HG03520 (cell line): ENCODE data around the gene TRAPPC5.

ENCODE experiments used
- ATAC-seq: cut with Tn5 transposase; IDR thresholded peaks from one replicate; pipeline ENCODE4 v1.9.1; 2021; ENCODE audit warnings: mild to moderate bottlenecking, moderate library complexity; ENCODE audit not compliant: unreplicated experiment

Gene TRAPPC5

DNA sequence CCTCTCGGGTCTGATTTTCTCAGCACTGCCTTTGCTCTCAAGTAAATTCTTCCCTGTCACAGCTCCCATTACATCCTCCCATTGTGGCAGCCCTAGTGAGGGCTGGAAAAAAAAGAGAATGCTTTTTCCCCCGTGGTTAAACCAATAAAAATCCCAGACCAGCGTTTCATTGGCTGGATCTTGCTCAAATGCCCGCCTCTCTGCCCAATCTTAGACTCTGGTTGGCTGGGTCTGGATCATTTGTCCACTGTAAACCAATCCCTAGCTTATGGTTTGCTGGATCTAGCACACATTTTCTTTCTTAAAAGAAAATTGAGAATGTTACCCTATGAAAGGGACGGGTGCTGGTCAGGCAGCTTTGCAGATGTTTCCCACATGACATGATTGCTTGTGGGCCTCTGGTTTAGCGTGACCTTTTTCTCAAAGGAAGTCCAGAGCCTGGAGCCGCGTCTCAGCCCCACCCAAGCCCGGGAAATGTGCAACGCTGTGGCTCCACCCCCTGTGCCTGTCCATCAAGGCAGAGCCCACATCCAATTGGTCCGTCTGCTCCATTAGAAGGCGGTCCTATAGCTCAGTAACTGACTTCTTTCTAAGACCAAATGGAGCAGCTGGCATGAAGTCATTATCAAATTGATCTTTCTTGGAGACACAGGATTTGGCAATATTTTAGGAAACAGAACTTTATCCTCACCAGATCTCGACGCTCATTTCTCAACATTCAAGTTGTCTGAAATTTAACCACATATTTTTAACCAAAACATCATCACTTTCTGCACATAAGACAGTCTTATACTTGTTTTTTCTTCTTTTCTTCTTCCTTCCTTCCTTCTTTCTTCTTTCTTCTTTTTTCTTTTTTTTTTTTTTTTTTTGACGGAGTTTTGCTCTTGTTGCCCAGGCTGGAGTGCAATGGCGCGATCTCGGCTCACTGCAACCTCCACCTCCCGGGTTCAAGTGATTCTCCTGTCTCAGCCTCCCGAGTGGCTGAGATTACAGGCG is 6.3 kb upstream of the TRAPPC5 start:
- no peak for ATAC-seq

DNA sequence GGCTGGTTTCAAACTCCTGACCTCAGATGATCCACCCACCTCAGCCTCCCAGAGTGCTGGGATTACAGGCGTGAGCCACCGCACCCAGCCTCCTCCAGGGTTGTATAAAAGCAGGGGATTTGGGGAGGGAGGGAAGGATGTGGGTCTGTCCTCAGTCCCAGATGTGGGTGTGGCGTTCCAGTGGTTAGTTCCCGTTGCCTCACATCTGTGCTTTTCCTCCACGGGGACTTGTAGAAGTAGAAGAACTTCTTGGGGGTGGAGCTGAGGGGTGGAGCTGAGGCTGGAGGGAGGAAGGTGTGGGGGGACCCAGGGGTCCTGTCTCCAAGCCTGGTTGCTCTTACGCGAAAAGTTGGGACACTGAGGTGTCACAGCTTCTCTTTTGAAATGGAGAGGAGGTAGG is 4.3 kb upstream of the TRAPPC5 start:
- ATAC-seq: no peak

DNA sequence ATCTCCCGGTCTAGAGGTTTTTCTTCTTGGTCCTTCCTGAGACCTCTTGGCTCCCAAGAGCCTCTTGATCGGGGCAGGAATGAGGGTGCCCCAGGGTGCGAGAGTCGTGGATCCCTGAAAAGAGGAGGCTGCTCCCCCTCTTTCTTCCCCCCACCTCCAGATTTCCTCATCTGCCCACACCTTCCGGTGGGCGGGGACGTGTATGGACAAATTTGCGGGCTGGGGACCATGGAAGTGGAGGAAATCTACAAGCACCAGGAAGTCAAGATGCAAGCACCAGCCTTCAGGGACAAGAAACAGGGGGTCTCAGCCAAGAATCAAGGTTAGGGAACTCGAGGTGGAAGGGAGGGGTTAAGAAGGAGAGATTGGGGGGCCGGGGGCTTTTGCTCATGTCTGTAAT is 3.8 kb upstream of the TRAPPC5 start, which contains the start of gene MCEMP1:
Gene MCEMP1 (plus strand): TSS at position 237 of the 400 bp plus-strand sequence. CDS start 31 bp downstream, at position 268.
- no peak for ATAC-seq

DNA sequence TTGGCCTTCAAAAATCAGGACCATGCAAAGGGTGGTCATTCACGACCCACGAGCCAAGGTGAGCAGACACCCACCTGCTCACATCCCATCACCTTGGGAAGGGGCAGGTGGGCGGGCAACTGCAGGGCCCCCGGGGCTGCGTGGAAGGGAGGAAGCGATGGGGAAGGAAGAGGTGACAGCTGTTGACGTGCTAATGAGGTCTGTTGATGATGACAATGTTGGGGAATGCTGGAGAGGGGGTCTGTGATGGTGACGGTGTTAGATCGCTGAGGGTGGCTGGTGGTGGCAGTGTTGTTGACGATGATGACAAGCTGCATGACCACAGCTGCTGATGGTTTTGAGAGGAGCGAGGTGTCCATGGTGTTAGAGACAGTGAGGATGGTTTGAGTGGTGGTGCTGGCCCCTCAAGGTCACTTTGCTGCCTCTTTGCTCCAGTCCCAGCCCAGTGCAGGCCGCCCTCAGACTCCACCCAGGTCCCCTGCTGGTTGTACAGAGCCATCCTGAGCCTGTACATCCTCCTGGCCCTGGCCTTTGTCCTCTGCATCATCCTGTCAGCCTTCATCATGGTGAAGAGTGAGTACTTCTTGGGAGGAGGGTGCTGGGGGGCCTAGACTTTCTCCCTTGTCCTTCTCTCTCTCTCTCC is 2.8 kb upstream of the TRAPPC5 start:
- no peak for ATAC-seq

DNA sequence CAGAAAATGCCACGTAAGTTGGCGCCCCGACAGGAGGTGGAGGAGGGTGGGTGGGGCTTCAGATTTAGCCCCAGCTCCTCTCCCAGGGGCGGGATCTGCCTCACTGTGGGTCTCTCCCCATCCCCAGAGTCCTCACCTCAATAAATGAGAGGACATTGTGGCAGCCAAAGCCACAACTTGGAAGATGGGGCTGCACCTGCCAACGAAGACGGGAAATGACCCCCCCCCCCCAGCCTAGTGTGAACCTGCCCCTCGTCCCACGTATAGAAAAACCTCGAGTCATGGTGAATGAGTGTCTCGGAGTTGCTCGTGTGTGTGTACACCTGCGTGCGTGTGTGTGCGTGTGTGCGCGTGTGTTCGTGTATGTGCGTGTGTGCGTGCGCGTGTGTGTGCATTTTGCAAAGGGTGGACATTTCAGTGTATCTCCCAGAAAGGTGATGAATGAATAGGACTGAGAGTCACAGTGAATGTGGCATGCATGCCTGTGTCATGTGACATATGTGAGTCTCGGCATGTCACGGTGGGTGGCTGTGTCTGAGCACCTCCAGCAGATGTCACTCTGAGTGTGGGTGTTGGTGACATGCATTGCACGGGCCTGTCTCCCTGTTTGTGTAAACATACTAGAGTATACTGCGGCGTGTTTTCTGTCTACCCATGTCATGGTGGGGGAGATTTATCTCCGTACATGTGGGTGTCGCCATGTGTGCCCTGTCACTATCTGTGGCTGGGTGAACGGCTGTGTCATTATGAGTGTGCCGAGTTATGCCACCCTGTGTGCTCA is 1.5 kb upstream of the TRAPPC5 start:
- ATAC-seq: no peak

DNA sequence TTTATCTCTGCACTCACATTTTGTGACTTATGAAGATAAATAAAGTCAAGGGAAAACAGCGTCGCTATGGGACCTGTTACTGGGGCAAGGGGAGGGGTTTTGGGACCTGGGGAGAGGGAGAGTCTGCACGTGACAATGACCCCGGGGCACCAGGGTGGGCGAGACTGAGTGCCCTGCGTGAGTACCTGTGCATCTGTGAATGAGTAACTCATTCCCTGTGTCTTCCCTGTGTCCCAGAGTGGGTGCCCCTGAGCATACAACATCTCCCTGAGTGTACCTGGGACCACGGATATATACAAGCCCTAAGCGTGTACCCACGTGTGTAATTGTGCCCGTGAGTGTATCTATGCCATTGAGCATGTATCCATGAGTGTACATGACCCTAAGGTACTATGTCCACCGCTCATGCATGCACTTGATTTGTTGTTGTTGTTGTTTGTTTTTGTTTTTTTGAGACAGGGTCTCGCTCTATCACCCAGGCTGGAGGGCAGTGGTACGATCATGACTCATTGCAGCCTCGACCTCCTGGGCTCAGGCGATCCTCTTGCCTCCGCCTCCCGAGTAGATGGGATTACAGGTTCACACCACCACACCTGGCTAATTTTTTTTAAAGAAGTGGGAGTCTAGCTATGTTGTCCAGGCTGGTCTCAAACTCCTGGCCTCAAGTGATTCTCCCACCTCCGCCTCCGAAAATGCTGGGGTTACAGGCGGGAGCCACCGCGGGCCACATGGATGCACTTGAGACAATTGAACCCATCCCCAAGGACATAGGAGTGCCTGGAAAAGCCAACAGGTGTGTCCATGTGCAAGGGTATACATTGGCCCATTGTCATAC is 645 bp upstream of the TRAPPC5 start:
- ATAC-seq: no peak

DNA sequence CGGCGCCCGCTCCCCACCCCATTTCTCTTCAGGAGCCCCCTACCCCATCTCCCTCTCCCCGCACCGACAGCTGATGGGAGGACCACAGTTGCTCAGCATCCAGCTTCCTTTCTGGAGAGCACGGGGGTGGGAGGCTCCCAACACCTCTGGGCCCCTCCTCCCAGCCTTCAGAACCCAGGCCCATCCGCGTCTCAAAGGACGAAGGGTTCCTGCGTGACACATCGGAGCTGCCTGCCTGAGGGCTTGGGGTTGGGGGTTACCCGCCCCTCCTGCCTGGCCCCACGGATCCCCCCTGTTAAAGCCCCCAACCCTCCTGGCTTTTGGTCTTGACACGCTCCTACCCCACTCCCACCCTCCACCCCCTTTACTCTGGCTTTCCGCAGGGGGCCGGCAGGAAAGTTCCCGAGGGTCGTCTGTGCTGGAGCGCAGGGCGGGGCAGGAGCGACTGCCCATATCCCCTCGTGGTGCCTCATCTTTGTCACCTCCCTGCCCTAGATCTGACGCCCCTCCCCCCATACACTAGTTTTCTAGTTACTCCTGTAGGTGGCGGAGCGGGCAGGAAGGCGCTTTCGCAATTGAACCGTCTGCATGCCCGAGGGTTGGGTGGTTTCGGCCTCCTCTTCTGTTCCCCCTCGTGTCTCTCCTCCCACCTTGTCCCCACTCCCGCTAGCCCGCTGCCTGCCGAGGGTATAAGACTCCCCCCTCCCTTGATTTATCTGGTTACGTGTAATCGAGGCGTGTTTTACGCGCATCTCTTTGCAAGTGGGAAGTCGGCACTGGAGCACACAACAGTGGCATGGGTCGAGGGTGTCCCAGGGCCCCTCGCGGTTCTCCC is 924 bp downstream of the TRAPPC5 start:
- no peak for ATAC-seq

DNA sequence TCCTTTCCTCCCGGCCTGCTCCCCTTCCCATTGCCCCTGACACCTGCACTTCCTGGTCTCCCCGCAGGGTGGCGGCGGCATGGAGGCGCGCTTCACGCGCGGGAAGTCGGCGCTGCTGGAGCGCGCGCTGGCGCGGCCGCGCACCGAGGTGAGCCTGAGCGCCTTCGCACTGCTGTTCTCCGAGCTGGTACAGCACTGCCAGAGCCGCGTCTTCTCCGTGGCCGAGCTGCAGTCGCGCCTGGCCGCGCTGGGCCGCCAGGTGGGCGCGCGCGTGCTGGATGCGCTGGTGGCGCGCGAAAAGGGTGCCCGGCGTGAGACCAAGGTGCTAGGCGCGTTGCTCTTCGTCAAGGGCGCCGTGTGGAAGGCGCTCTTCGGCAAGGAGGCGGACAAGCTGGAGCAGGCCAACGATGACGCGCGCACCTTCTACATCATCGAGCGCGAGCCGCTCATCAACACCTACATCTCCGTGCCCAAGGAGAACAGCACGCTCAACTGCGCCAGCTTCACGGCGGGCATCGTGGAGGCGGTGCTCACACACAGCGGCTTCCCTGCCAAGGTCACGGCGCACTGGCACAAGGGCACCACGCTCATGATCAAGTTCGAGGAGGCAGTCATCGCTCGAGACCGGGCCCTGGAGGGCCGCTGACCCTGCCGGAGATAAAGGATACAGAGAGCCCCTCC is 1.7 kb downstream of the TRAPPC5 start:
- ATAC-seq: no peak

DNA sequence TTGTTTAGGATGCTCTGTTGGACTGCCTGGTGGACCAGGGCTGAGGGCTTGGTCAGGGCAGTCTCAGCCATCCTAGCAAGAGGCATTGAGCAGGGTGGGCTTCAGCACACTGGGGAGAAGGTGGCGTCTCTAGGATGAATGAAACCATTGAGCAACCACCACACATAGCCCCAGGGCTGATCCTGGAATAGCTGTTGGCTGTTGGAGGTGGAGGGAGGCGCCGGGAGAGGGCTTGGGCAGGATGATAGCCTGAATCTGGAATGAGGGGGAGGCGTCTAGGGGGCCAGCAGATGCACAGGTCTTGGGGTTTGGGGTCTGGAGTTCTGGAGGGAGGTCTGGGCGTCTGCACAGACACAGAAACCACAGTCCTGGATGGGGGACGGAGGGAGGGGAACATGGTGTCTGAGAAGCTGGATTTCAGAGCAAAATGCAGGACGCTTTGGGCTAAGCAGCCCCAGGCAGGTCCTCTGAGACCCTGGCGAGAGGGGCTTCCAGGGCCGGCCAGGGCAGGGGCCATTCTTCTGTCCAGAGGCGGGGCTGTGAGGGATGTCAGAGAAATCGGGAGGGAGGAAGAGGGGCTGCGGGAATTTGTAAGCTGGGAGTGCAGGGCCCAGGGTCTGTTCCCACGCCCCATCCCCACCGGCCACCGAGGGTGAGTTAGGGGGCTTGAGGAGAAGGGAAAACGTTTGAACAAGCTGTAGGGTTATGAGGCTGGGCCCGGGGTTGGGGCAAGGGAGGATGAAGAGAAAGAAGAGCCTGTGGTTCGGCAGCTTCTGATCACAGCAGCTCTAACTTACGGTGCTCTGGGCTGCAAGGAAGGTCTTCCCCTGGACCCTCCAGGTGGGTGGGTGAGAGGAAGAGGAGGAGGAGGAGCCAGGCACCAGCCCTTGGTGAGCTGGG is 5.2 kb downstream of the TRAPPC5 start:
- ATAC-seq: no peak

DNA sequence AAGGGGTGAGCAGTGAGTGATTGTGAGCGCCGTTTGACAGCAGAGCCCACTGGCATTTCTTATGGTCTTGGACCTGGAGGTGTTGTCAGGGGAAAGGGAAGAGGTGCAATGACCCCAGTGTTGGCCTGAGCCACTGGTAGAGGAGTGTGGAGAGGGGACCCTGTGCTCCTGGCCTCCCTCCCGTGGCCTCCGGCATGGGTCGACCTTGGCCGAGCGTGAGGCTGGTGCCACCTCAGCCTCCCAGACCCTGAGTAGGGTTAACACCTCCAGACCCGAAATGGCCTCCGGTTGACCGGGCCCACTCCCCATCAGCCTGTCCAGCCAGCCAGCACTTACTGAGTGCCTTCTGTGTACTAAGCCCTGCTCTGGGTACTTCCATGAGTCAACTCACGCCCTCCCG is 6.5 kb downstream of the TRAPPC5 start:
- no peak for ATAC-seq

DNA sequence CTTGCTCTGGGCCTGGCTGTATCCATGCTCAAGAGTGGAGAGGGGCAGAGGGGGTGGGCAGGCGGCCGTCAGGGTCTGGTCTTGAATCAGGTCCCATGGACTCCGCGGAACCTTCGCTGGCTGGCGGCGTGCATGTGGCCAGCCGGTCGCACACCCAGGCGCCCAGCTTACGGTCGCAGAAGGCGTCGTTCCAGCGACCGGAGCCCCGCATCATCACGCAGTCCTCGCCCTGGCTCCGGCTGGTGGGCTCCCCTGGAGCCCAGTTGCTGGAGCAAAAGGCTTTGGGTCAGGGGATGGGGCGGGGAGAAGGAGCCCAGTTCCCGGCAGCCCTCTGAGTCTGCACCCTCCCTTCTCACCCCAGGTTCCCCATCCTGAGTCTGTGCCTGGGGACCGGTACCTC is 8.5 kb downstream of the TRAPPC5 start:
- no peak for ATAC-seq

DNA sequence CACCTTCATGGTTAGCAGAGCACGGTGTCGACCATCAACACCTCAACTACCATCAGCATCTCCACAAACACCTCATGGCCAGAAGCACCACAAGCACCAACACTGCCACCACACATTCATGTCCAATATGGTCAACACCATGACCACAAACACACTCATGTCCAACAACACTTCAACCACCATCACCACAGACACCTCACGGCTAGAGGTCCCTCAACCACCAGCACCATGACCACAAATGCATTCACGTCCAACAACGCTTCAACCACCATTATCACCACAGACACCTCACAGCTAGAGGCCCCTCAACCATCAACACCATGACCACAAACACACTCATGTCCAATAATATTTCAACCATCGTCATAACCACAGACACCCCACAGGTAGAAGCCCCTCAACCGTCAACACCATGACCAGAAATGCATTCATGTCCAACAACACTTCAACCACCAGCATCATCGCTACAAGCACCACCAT is 10.2 kb downstream of the TRAPPC5 start:
- ATAC-seq: no peak

DNA sequence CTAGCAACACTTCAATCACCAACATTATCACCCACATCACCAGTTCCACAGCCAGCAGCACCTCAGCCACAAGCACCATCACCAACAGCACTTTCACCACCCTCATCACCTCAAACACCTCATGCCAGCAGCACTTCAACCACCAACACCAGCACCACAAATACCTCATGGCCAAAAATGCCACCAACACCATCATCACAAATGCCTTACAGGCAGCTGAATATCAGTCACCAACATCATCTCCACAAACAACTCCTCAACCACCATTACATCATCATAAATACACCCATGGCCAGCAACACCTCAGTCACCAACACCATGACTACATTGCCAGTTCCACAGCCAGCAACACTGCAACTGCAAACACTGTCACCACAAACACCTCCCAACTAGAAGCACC is 10.9 kb downstream of the TRAPPC5 start:
- no peak for ATAC-seq

DNA sequence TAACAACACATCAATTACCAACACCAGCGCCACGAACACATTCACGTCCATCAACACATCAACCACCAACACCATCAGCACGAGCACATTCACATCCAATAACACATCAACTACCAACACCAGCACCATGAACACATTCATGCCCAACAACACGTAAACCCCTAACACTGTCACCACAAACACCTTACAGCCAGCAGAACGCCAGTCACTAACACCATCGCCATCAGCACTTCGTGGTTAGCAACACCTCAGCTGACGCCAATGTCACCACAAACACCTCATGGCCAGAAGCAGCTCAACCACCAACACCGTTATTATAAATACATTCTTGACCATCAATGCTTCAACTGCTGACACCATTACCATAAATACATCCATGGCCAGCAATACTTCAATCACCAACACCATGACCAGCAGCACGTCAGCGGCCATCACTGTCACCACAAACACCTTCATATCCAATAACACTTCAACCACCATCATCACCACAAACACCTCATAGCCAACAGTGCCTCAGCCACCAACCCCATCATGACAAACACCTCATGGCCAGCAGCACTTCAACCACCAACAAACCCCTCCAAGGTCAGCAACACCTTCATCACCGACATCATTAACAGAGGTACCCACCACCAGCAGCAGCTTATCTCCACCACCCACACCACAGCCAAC is 11.9 kb downstream of the TRAPPC5 start:
- ATAC-seq: no peak

DNA sequence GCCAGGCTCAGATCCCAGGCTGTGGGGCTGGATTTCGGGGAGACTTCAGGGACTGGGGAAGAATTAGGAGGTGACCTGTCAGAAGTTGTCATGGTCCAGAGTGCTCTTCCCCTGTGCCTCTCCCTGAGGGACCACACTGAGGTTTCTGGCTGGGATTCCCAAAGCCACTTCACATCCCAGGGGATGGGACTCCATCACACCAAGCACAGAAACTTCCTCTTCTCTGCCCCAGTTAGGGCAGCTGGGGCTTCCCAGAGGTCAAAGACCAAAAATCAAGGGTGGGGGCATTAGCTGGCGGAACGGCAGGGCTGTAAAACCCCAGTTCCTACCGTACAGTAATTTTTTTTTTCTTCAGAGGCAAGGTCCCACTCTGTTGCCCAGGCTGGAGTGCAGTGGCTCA is 13.9 kb downstream of the TRAPPC5 start:
- ATAC-seq: no peak

DNA sequence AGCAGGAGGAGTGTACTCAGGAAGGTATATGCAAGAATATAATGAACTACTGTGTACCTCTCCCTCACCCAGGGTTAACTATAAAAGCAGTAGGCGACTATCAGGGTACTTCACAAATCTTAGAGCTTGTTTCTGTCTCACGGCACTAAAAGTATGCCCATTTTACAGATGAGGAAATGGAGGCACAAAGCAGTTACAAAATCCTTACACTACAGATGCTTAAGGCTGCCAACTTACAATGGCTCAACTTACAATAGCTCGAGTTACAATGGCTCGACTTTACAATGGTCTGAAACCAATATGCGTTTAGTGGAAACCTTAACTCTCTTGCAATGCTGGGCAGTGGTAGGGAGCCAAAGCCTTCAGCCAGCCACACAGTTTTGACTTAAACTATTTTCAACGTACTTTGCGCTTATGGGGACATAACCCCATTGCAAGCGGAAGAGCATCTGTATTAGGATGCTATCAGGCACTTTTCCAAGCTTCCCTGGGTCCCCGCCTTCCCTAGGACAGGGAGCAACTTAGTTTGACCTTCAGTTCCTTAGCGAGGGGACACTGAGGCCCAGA is 17.2 kb downstream of the TRAPPC5 start:
- ATAC-seq: no peak

DNA sequence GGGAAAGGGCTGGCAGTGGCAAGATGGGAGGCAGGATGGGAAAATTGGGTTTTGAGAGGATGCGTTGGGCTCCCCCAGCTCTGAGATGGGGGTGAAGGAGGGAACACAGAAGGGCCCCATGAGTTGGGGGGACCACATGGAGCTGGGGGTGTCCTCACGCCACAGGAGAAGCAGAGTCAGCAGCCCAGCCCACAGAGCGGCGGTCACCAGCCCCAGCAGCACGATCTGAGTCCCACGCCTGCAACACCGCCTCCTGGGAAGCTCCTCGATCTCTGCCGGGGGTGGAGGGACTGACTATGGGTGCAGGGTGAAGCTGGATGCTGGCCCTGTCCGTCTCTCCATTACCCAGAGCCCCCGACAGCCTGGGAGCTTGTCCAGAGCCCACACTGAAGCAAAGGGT is 17.9 kb downstream of the TRAPPC5 start:
- ATAC-seq: no peak
